K562 (cell line): ENCODE measurements around the gene NAPA. TPM values are rescaled to one million over a fixed set of nuclear protein-coding genes. Genes with fewer than 3 reads are reported as not detected.

Source experiments
- ATAC-seq: fragments of 200-7000 bp; cut with Tn5 transposase; 3 replicates; pipeline ENCODE4 v1.9.1; 2020; ENCODE audit warnings: moderate library complexity
- BruUV-seq: library from RNA; stranded (reverse); fragments of 400-500 nt; replicated peaks from 2 replicates; lab custom pipeline; 2021; lab: Mats Ljungman, UMichigan
- CTCF ChIA-PET: fragments of 300-600 bp; formaldehyde crosslinking; extraction: SDS; loops from one replicate; lab custom pipeline; 2021; ENCODE audit warnings: low intra/inter-chr PET ratio; lab: Yijun Ruan, JAX
- POLR2A ChIA-PET: fragments of 300-600, 350-650 bp; sonication (Branson Sonifier 250); formaldehyde crosslinking; extraction: SDS; loops from one replicate; lab custom pipeline; 2021; ENCODE audit warnings: antibody characterized with exemption, inconsistent platforms; lab: Yijun Ruan, JAX
- DNase-seq, 4 experiments: peaks; one replicate each; pipeline versions ENCODE4 v3.0.0 to v3.0.0-alpha.2; 2011 to 2018; ENCODE audit warnings: low spot score in 3 of 4, mixed read lengths in 3 of 4; ENCODE audit errors: extremely low read depth in 1 of 4
- FAIRE-seq: peaks from 2 replicates; lab custom pipeline; 2011; peaks lifted over from hg19 to GRCh38; lab: Jason Lieb, UNC
- H2AFZ ChIP-seq: 2 replicates; pipeline ENCODE4 v1.6.0; 2011; ENCODE audit warnings: low read depth, low read length, control low read depth, inconsistent platforms
- H3K27ac ChIP-seq: fragments of 200-600 bp; 3 replicates; pipeline ENCODE4 v1.8.0; 2011; ENCODE audit warnings: low read depth, mild to moderate bottlenecking, control low read depth, inconsistent platforms, low read length, moderate library complexity, mixed read lengths; ENCODE audit errors: extremely low read depth
- H3K27me3 ChIP-seq, 2 experiments: fragments of 300-600 bp in 1 of 2; 2 replicates in 1 of 2; 3 replicates in 1 of 2; pipeline versions ENCODE4 v1.6.0 to v1.8.0; 2011; ENCODE audit warnings: inconsistent platforms in 2 of 2, low read length in 2 of 2, mild to moderate bottlenecking in 1 of 2, mixed read lengths in 1 of 2, moderate library complexity in 1 of 2; ENCODE audit not compliant: control insufficient read depth in 2 of 2, insufficient read depth in 2 of 2
- H3K36me3 ChIP-seq: fragments of 300-600 bp; 3 replicates; pipeline ENCODE4 v1.8.0; 2011; ENCODE audit warnings: mild to moderate bottlenecking, low read length, inconsistent platforms; ENCODE audit not compliant: control insufficient read depth, insufficient read depth
- H3K4me1 ChIP-seq, 2 experiments: fragments of 200-600 bp in 1 of 2; replicated peaks in 1 of 2; 2 replicates in 1 of 2; 3 replicates in 1 of 2; pipeline versions ENCODE4 v1.5.1 to v1.8.0; 2011; ENCODE audit warnings: inconsistent platforms in 2 of 2, low read length in 2 of 2, mild to moderate bottlenecking in 1 of 2, mixed read lengths in 1 of 2, moderate library complexity in 1 of 2; ENCODE audit not compliant: control insufficient read depth in 2 of 2, insufficient read depth in 2 of 2
- H3K4me2 ChIP-seq: 2 replicates; pipeline ENCODE4 v1.6.1; 2011; ENCODE audit warnings: low read length, control low read depth, inconsistent platforms, mixed read lengths; ENCODE audit not compliant: insufficient read depth
- H3K4me3 ChIP-seq: fragments of 200-600 bp; sonication (generic), shearing (Covaris generic); 2 replicates; pipeline ENCODE4 v1.5.1; 2016; ENCODE audit warnings: control low read depth, inconsistent platforms
- H3K79me2 ChIP-seq: fragments of 200-600 bp; 3 replicates; pipeline ENCODE4 v1.8.0; 2011; ENCODE audit warnings: low read length, inconsistent platforms; ENCODE audit not compliant: control insufficient read depth, insufficient read depth
- H3K9ac ChIP-seq, 2 experiments: 2 replicates each; pipeline versions ENCODE4 v1.6.0 to v1.6.1; 2011; ENCODE audit warnings: low read depth in 2 of 2, low read length in 2 of 2, control low read depth in 1 of 2, inconsistent platforms in 1 of 2, mild to moderate bottlenecking in 1 of 2, mixed read lengths in 1 of 2; ENCODE audit not compliant: insufficient read depth in 1 of 2
- H3K9me1 ChIP-seq: one replicate; pipeline ENCODE4 v1.6.0; 2011; ENCODE audit warnings: inconsistent platforms, mild to moderate bottlenecking, low read length, moderate library complexity; ENCODE audit not compliant: control insufficient read depth, insufficient read depth
- H3K9me3 ChIP-seq: replicated peaks from 2 replicates; pipeline ENCODE4 v1.5.1; 2011; ENCODE audit warnings: low read depth, low read length, inconsistent platforms; ENCODE audit not compliant: control insufficient read depth, insufficient read depth
- H4K20me1 ChIP-seq: replicated peaks from 2 replicates; pipeline ENCODE4 v1.6.1; 2011; ENCODE audit warnings: low read length, inconsistent platforms, mixed read lengths; ENCODE audit not compliant: control insufficient read depth, insufficient read depth
- PURB ChIP-seq: sonication (generic); formaldehyde crosslinking; IDR thresholded peaks from 2 replicates; pipeline ENCODE4 v1.9.0; 2021; ENCODE audit warnings: low read depth, mild to moderate bottlenecking, missing genetic modification reagents
- SRF ChIP-seq, 2 experiments: fragments of 250-450, 450-650 bp in 1 of 2; sonication (Bioruptor Pico) in 1 of 2; sonication (generic) in 1 of 2; formaldehyde crosslinking; IDR thresholded peaks; 2 replicates each; pipeline versions ENCODE4 v1.5.0 to v1.5.1; 2020 to 2022; ENCODE audit warnings: mild to moderate bottlenecking in 1 of 2, missing genetic modification reagents in 1 of 2
- STAT5A ChIP-seq: IDR thresholded peaks from 2 replicates; pipeline ENCODE4 v1.6.1; 2012; ENCODE audit warnings: low read length, inconsistent platforms, borderline replicate concordance
- ZBTB40 ChIP-seq, 2 experiments: fragments of 450-650 bp in 1 of 2; sonication (generic) in 1 of 2; formaldehyde crosslinking in 1 of 2; IDR thresholded peaks; 2 replicates each; pipeline versions ENCODE4 v1.7.1 to v1.9.0; 2016 to 2022; ENCODE audit warnings: inconsistent platforms in 1 of 2, mild to moderate bottlenecking in 1 of 2, missing genetic modification reagents in 1 of 2
- ZNF395 ChIP-seq: fragments of 200-800 bp; sonication (Bioruptor generic); IDR thresholded peaks from 2 replicates; pipeline ENCODE4 v1.6.1; 2017; ENCODE audit warnings: missing genetic modification characterization, missing compliant biosample characterization
- WGBS: fragments of 100-300 bp; shearing (Covaris generic); methylation state at CpG from one replicate; pipeline ENCODE4 v1.1.6; 2016; ENCODE audit warnings: low coverage, mixed read lengths; ENCODE audit not compliant: insufficient coverage; ENCODE audit errors: missing lambda C conversion rate; 5-methylcytosine and 5-hydroxymethylcytosine counted together
- in situ Hi-C: fragments of 300-500 bp; cut with MboI; formaldehyde crosslinking; loops from 4 replicates; pipeline ENCODE4 v1.15.0; 2018; ENCODE audit warnings: inconsistent platforms, mixed read lengths
- intact Hi-C: fragments of 100-400 bp; cut with micrococcal nuclease; formaldehyde crosslinking; loops from 2 replicates; pipeline ENCODE4 v1.14.2; 2022
- polyA plus RNA-seq, 8 experiments: library from polyadenylated mRNA; depleted of rRNA in 4 of 8; stranded (reverse) in 5 of 8; unstranded in 3 of 8; fragments of >200 nt; fragmentation: Nextera tagmentation in 2 of 8; fragmentation: Illumina TruSeq in 1 of 8; extraction: Ambion mirVana in 2 of 8; extraction: Trizol in 1 of 8; gene quantifications; 2 replicates each; pipeline versions ENCODE4 v1.2.1 to v1.2.3, GENCODE V29; 2011 to 2014; ENCODE audit warnings: inconsistent platforms in 1 of 8, missing spikeins in 1 of 8
- total RNA-seq, 7 experiments: library from RNA; depleted of rRNA in 6 of 7; stranded (reverse); fragments of >200 nt in 6 of 7; fragmentation: Illumina TruSeq in 2 of 7; extraction: Trizol in 2 of 7; gene quantifications; 2 replicates each; pipeline versions ENCODE4 v1.2.1 to v1.2.3, GENCODE V29; 2011 to 2021; ENCODE audit warnings: low replicate concordance in 1 of 7

The NAPA gene
- total and polyA plus RNA-seq, 9 of the 15 experiments (the other 6 are each of a cell fraction or from before 2014, with no cell fraction given): 5.4 to 98.6 (median 77.5) TPM

DNA sequence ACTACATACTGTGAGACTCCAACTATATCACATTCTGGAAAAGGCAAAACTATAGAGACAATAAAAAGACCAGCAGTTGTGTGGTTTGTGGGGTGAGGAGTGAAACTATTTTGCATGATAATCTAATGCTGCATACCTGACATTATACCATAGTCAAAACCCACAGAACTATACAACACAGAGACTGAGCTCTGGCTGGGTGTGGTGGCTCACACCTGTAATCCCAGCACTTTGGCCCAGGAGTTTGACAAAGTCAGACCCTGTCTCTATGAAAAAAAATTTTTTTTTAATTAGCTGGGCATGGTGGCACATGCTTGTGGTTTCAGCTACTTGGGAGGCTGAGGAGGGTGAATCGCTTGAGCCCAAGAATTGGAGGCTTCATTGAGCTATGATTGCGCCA, 46.1 kb upstream of the NAPA start:
- Histone ChIP-seq H3K9ac (no peak overlapping the region), H3K4me2 (no peak overlapping the region), H3K9me3 (no peaks in the 10 kb centered on the region), H3K27ac (no peak overlapping the region), H3K9me1 (no peaks in the 10 kb centered on the region), H3K4me3 (no peak overlapping the region), H3K79me2 (no peaks in the 10 kb centered on the region), H3K27me3 (peaks cover 4 to 14% of the 10 kb centered on the region in 2 experiments; a peak in 4 of 5 replicates), H3K36me3 (no peaks in the 10 kb centered on the region), H4K20me1 (no peaks in the 10 kb centered on the region; the same call in 1 of the 2 replicates), H2AFZ (no peak overlapping the region), H3K4me1 (no peaks in the 10 kb centered on the region)
- WGBS: 32% methylated on average over 2 of the region's 2 CpGs
- no peak for TF ChIP-seq ZBTB40 (IDR thresholded peaks at IDR 0.05)
- TF ChIP-seq ZBTB40 (CRISPR knock-in tag; IDR thresholded peaks at IDR 0.05): no peak
- TF ChIP-seq SRF (CRISPR knock-in tag; IDR thresholded peaks at IDR 0.05): no peak
- no peak for TF ChIP-seq ZNF395
- no peak for TF ChIP-seq STAT5A
- no peak for TF ChIP-seq PURB
- ATAC-seq (no peak), DNase-seq (no peak), FAIRE-seq (no peak)
- intact Hi-C loops (no loop called here), in situ Hi-C loops (no loop called here)
- no TSS peak for BruUV-seq
- CTCF ChIA-PET: no interaction called here
- POLR2A ChIA-PET: interaction anchor here (0.6 to 0.9 kb wide), 3 partner anchors 11 to 35 kb away, joined by 3 read pairs; no protein-coding TSS in a partner anchor
